NCI-H128 (cell line): ENCODE results near the gene ATP11A.
"Not testable (repeated sequence)": the region's sequence is repeated elsewhere in the genome, so short reads cannot be mapped to it uniquely, and the experiment has no call there.

Experiments used
- DNase-seq: peaks from one replicate; lab custom pipeline; 2025; ENCODE audit not compliant: unreplicated experiment; lab: John Stamatoyannopoulos, UW

The ATP11A gene

GRCh38 chr13:112835796-112836195, 146.0 kb downstream of the ATP11A start:
- DNase-seq = no peak

GRCh38 chr13:112836940-112837339, 147.1 kb downstream of the ATP11A start:
- no peak for DNase-seq

GRCh38 chr13:112837371-112838037, 147.7 kb downstream of the ATP11A start:
- peak; percentile 1 for DNase-seq

- DNase-seq = no peak
Measured at GRCh38 chr13:112838038-112838841, 148.4 kb downstream of the ATP11A start.

- DNase-seq = no peak
Measured at GRCh38 chr13:112838842-112839117, 148.9 kb downstream of the ATP11A start.

- no peak for DNase-seq
Measured at GRCh38 chr13:112839356-112840105, 149.7 kb downstream of the ATP11A start.

GRCh38 chr13:112840472-112841302, 150.8 kb downstream of the ATP11A start:
- no peak for DNase-seq

- DNase-seq = not testable (repeated sequence)
Measured at GRCh38 chr13:112841303-112842015, 151.6 kb downstream of the ATP11A start.

GRCh38 chr13:112842343-112842856, 152.6 kb downstream of the ATP11A start:
- no peak for DNase-seq

GRCh38 chr13:112842931-112843391, 153.1 kb downstream of the ATP11A start:
- no peak for DNase-seq

- DNase-seq = no peak
Measured at GRCh38 chr13:112843392-112844111, 153.7 kb downstream of the ATP11A start.

- no peak for DNase-seq
Measured at GRCh38 chr13:112844411-112844810, 154.6 kb downstream of the ATP11A start.

GRCh38 chr13:112844879-112845278, 155.0 kb downstream of the ATP11A start:
- no peak for DNase-seq

GRCh38 chr13:112845511-112846144, 155.8 kb downstream of the ATP11A start:
- DNase-seq = no peak

- DNase-seq = no peak
Measured at GRCh38 chr13:112846411-112847115, 156.7 kb downstream of the ATP11A start.

GRCh38 chr13:112849500-112849899, 159.7 kb downstream of the ATP11A start:
- DNase-seq = peak; percentile 96

GRCh38 chr13:112850273-112850672, 160.4 kb downstream of the ATP11A start:
- DNase-seq = no peak
